Thyroid gland (tissue), 4 donors: Measurements from ENCODE around the gene ACADM.
"Not testable (repeated sequence)": the region's sequence is repeated elsewhere in the genome, so short reads cannot be mapped to it uniquely, and the experiment has no call there.

Experiments used
- CTCF ChIP-seq, 6 experiments: fragments of 200-600 bp in 3 of 6; fragments of 450-650 bp in 3 of 6; sonication (generic) in 3 of 6; IDR thresholded peaks; one replicate each; pipeline ENCODE4 v1.5.1; 2016 to 2019; ENCODE audit warnings: antibody characterized with exemption in 6 of 6, mild to moderate bottlenecking in 2 of 6, inconsistent platforms in 1 of 6, moderate library complexity in 1 of 6
- POLR2A ChIP-seq, 2 donors: fragments of 450-650 bp; IDR thresholded peaks; one replicate each; pipeline ENCODE4 v1.6.1; 2017; ENCODE audit warnings: antibody characterized with exemption in 2 of 2, mild to moderate bottlenecking in 2 of 2, moderate library complexity in 1 of 2

GRCh38 chr1:75722246-75722645, 2.3 kb upstream of the ACADM start:
- not testable (repeated sequence) for TF ChIP-seq CTCF, POLR2A (IDR thresholded peaks at IDR 0.05)
